T-helper 22 cell (primary cell): ENCODE measurements around the gene MB.
"Not testable (repeated sequence)": the region's sequence is repeated elsewhere in the genome, so short reads cannot be mapped to it uniquely, and the experiment has no call there.

Experiments used
- DNase-seq: peaks from one replicate; pipeline ENCODE4 v3.0.0-alpha.2; 2020; ENCODE audit warnings: low read depth

MB gene

GRCh38 chr22:35637254-35637653, 20.1 kb upstream of the MB start:
- no peak for DNase-seq

- DNase-seq, result no peak
Measured at GRCh38 chr22:35634943-35635540, 17.9 kb upstream of the MB start.

GRCh38 chr22:35634015-35634414, 16.9 kb upstream of the MB start:
- DNase-seq, result no peak

GRCh38 chr22:35633520-35633919, 16.4 kb upstream of the MB start:
- no peak for DNase-seq

GRCh38 chr22:35632935-35633334, 15.8 kb upstream of the MB start:
- no peak for DNase-seq

GRCh38 chr22:35631597-35631996, 14.5 kb upstream of the MB start:
- no peak for DNase-seq

- DNase-seq, result no peak
Measured at GRCh38 chr22:35630891-35631290, 13.8 kb upstream of the MB start.

- DNase-seq, result no peak
Measured at GRCh38 chr22:35630387-35630793, 13.3 kb upstream of the MB start.

- DNase-seq, result peak; percentile 17
Measured at GRCh38 chr22:35629406-35630216, 12.5 kb upstream of the MB start.

- no peak for DNase-seq
Measured at GRCh38 chr22:35628732-35629131, 11.6 kb upstream of the MB start.

- DNase-seq, result no peak
Measured at GRCh38 chr22:35627267-35628041, 10.3 kb upstream of the MB start.

GRCh38 chr22:35625763-35626432, 8.8 kb upstream of the MB start:
- DNase-seq, result no peak

GRCh38 chr22:35624547-35624946, 7.4 kb upstream of the MB start:
- DNase-seq, result no peak

GRCh38 chr22:35623885-35624284, 6.8 kb upstream of the MB start:
- DNase-seq, result not testable (repeated sequence)

- no peak for DNase-seq
Measured at GRCh38 chr22:35622191-35622913, 5.2 kb upstream of the MB start.

GRCh38 chr22:35621451-35621850, 4.3 kb upstream of the MB start:
- DNase-seq, result no peak

- DNase-seq, result no peak
Measured at GRCh38 chr22:35620624-35621251, 3.6 kb upstream of the MB start.

GRCh38 chr22:35619336-35620094, 2.4 kb upstream of the MB start:
- no peak for DNase-seq

- no peak for DNase-seq
Measured at GRCh38 chr22:35618427-35619223, 1.5 kb upstream of the MB start.

- no peak for DNase-seq
Measured at GRCh38 chr22:35616043-35616442, 1.1 kb downstream of the MB start.
